Measurements from ENCODE around the gene ADAMTS2.

GRCh38 chr5:179222246-179223017 is 122.8 kb downstream of the ADAMTS2 start:
- no peak for TF ChIP-seq TARDBP (IDR thresholded peaks at IDR 0.05)
- TF ChIP-seq SP1 (IDR thresholded peaks at IDR 0.05): no peak
- no peak for TF ChIP-seq HDGF (IDR thresholded peaks at IDR 0.05; ENCODE audit: borderline replicate concordance)
- TF ChIP-seq ARNT (IDR thresholded peaks at IDR 0.05): no peak
- TF ChIP-seq BHLHE40 (IDR thresholded peaks at IDR 0.05; ENCODE audit: borderline replicate concordance): no peak
- TF ChIP-seq SUZ12 (IDR thresholded peaks at IDR 0.05): no peak
